ENCODE measurements around the gene ZNF221. TPM values are rescaled to one million over a fixed set of nuclear protein-coding genes. Genes with fewer than 3 reads are reported as not detected.

The ZNF221 gene
- total RNA-seq, 1 donor from 2014 or later = 8.7 TPM

GRCh38 chr19:43908659-43909058 lies 42.4 kb upstream of the ZNF221 start:
- DNase-seq (ENCODE audit: low spot score) = no peak
- no peaks in the 10 kb centered on the region for H3K4me1 Mint-ChIP-seq (ENCODE audit: low read depth)
- H3K4me3 Mint-ChIP-seq (ENCODE audit: unreplicated experiment) = no peak overlapping the region
- H3K9me3 Mint-ChIP-seq (ENCODE audit: low read depth) = peaks cover 83% of the 10 kb centered on the region
- no peak overlapping the region for H3K27ac Mint-ChIP-seq (ENCODE audit: unreplicated experiment)
- TF ChIP-seq, protein P1, sequence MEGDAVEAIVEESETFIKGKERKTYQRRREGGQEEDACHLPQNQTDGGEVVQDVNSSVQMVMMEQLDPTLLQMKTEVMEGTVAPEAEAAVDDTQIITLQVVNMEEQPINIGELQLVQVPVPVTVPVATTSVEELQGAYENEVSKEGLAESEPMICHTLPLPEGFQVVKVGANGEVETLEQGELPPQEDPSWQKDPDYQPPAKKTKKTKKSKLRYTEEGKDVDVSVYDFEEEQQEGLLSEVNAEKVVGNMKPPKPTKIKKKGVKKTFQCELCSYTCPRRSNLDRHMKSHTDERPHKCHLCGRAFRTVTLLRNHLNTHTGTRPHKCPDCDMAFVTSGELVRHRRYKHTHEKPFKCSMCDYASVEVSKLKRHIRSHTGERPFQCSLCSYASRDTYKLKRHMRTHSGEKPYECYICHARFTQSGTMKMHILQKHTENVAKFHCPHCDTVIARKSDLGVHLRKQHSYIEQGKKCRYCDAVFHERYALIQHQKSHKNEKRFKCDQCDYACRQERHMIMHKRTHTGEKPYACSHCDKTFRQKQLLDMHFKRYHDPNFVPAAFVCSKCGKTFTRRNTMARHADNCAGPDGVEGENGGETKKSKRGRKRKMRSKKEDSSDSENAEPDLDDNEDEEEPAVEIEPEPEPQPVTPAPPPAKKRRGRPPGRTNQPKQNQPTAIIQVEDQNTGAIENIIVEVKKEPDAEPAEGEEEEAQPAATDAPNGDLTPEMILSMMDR (IDR thresholded peaks at IDR 0.05) = no peak
- peaks cover 38% of the 10 kb centered on the region for H3K36me3 Mint-ChIP-seq (ENCODE audit: low read depth)
- no peaks in the 10 kb centered on the region for H3K27me3 Mint-ChIP-seq (ENCODE audit: low read depth)

- H3K9me3 Mint-ChIP-seq (ENCODE audit: low read depth) = peaks cover 87% of the 10 kb centered on the region
- no peaks in the 10 kb centered on the region for H3K27me3 Mint-ChIP-seq (ENCODE audit: low read depth)
Observed at GRCh38 chr19:43910884-43911283, 40.1 kb upstream of the ZNF221 start.

DNA sequence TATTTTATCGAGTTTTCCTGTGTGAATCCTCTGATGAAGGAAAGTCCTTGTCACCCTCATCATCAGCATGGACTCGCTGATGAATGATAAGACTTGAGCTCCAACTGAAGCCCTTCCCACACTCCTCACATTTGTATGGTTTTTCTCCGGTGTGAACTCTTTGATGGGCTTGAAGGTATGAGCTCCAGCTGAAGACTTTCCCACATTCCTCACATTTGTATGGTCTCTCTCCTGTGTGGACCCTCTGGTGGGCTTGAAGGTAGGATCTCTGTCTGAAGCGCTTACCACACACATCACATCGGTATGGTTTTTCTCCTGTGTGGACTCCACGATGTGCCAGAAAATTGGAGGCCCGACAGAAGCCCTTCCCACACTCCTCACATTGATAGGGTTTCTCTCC lies 37.6 kb upstream of the ZNF221 start:
- Mint-ChIP-seq H3K36me3 (ENCODE audit: low read depth) (peaks cover 68% of the 10 kb centered on the region), H3K4me1 (ENCODE audit: low read depth) (no peaks in the 10 kb centered on the region), H3K9me3 (ENCODE audit: low read depth) (peaks cover 82% of the 10 kb centered on the region), H3K27me3 (ENCODE audit: low read depth) (no peaks in the 10 kb centered on the region), H3K27ac (ENCODE audit: unreplicated experiment) (no peak overlapping the region), H3K4me3 (ENCODE audit: unreplicated experiment) (no peak overlapping the region)
- DNase-seq (ENCODE audit: low spot score) = no peak
- TF ChIP-seq, protein P1 (IDR thresholded peaks at IDR 0.05) = no peak

More at GRCh38 chr19:43910884-43911283, 40.1 kb upstream of the ZNF221 start:
- TF ChIP-seq, protein P1 (IDR thresholded peaks at IDR 0.05) = no peak
- no peak for DNase-seq (ENCODE audit: low spot score)
- H3K27ac Mint-ChIP-seq (ENCODE audit: unreplicated experiment) = no peak overlapping the region
- H3K4me1 Mint-ChIP-seq (ENCODE audit: low read depth) = no peaks in the 10 kb centered on the region
- H3K36me3 Mint-ChIP-seq (ENCODE audit: low read depth) = peaks cover 52% of the 10 kb centered on the region
- no peak overlapping the region for H3K4me3 Mint-ChIP-seq (ENCODE audit: unreplicated experiment)

- Mint-ChIP-seq H3K36me3 (ENCODE audit: low read depth) (peaks cover 72% of the 10 kb centered on the region), H3K27me3 (ENCODE audit: low read depth) (no peaks in the 10 kb centered on the region), H3K4me3 (ENCODE audit: unreplicated experiment) (no peak overlapping the region), H3K9me3 (ENCODE audit: low read depth) (peaks cover 80% of the 10 kb centered on the region), H3K4me1 (ENCODE audit: low read depth) (no peaks in the 10 kb centered on the region), H3K27ac (ENCODE audit: unreplicated experiment) (no peak overlapping the region)
- TF ChIP-seq, protein P1 (IDR thresholded peaks at IDR 0.05) = no peak
- no peak for DNase-seq (ENCODE audit: low spot score)
Observed at GRCh38 chr19:43914051-43914450, 37.0 kb upstream of the ZNF221 start.

DNA sequence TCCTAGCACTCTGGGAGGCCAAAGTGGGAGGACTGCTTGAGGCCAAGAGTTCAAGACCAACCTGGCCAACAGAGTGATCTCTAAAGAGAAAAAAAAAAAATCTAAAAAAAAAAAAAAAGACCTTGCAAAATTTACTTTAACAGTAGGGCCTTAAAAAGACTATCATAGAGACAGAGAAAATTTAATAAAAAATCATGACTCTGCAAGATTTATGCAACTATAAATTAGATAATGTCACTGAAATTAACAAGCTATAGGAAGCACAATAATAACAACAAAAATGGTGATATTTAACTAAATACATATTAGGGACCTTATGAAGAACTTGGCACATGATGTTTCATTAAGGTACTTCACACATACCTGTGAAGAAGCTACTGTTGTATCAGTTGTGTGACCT lies 27.2 kb upstream of the ZNF221 start:
- DNase-seq (ENCODE audit: low spot score) = no peak
- Mint-ChIP-seq H3K27ac (ENCODE audit: unreplicated experiment) (no peak overlapping the region), H3K9me3 (ENCODE audit: low read depth) (peaks cover 21% of the 10 kb centered on the region), H3K4me3 (ENCODE audit: unreplicated experiment) (no peak overlapping the region), H3K27me3 (ENCODE audit: low read depth) (no peaks in the 10 kb centered on the region), H3K36me3 (ENCODE audit: low read depth) (peaks cover 76% of the 10 kb centered on the region), H3K4me1 (ENCODE audit: low read depth) (no peaks in the 10 kb centered on the region)
- TF ChIP-seq, protein P1 (IDR thresholded peaks at IDR 0.05) = no peak
